CD4-positive, alpha-beta T cell treated with Interleukin-15 for 1 hour (primary cell): Measurements from ENCODE around the gene SMG9.

Source experiments
- DNase-seq: peaks from one replicate; pipeline ENCODE4 v3.0.0-alpha.2; 2020

Gene SMG9

GRCh38 chr19:43720936-43721335, 33.8 kb downstream of the SMG9 start:
- DNase-seq = no peak

- DNase-seq = no peak
These were observed 34.8 kb downstream of the SMG9 start for GRCh38 chr19:43719918-43720317.

- no peak for DNase-seq
These were observed 35.3 kb downstream of the SMG9 start for GRCh38 chr19:43719378-43719868.

- DNase-seq = no peak
These were observed 36.0 kb downstream of the SMG9 start for GRCh38 chr19:43718627-43719377.

GRCh38 chr19:43715776-43716175, 39.0 kb downstream of the SMG9 start, which contains the start of gene IRGC:
Gene IRGC, plus strand, starts transcription at chr19:43716076. Its CDS starts 2,483 bp downstream, at chr19:43718559.
- DNase-seq = no peak

GRCh38 chr19:43713208-43713607, 41.6 kb downstream of the SMG9 start:
- no peak for DNase-seq

GRCh38 chr19:43711751-43712355, 42.9 kb downstream of the SMG9 start:
- DNase-seq = no peak

GRCh38 chr19:43708716-43709115, 46.0 kb downstream of the SMG9 start:
- no peak for DNase-seq

- no peak for DNase-seq
These were observed 47.5 kb downstream of the SMG9 start for GRCh38 chr19:43707158-43707712.

GRCh38 chr19:43705729-43706128, 49.0 kb downstream of the SMG9 start:
- DNase-seq = no peak

- DNase-seq = no peak
These were observed 50.6 kb downstream of the SMG9 start for GRCh38 chr19:43704002-43704705.

GRCh38 chr19:43700395-43701000, 54.3 kb downstream of the SMG9 start:
- no peak for DNase-seq

- no peak for DNase-seq
These were observed 55.0 kb downstream of the SMG9 start for GRCh38 chr19:43699506-43700394.

- DNase-seq = no peak
These were observed 57.5 kb downstream of the SMG9 start for GRCh38 chr19:43697295-43697694.

- peak; percentile 30 for DNase-seq
These were observed 58.6 kb downstream of the SMG9 start for GRCh38 chr19:43695985-43696704.

- DNase-seq = no peak
These were observed 60.2 kb downstream of the SMG9 start for GRCh38 chr19:43694553-43694952.

GRCh38 chr19:43692877-43693276, 61.9 kb downstream of the SMG9 start:
- no peak for DNase-seq

GRCh38 chr19:43692385-43692784, 62.4 kb downstream of the SMG9 start:
- DNase-seq = no peak

GRCh38 chr19:43691755-43692154, 63.0 kb downstream of the SMG9 start:
- no peak for DNase-seq

- DNase-seq = no peak
These were observed 63.9 kb downstream of the SMG9 start for GRCh38 chr19:43690890-43691289.

- DNase-seq = no peak
These were observed 64.3 kb downstream of the SMG9 start for GRCh38 chr19:43690444-43690843.
